K562 (cell line): ENCODE data around the gene FHIP1B. TPM values are rescaled to one million over a fixed set of nuclear protein-coding genes. Genes with fewer than 3 reads are reported as not detected.

ENCODE experiments used
- ATAC-seq: fragments of 200-7000 bp; cut with Tn5 transposase; 3 replicates; pipeline ENCODE4 v1.9.1; 2020; ENCODE audit warnings: moderate library complexity
- BruUV-seq: library from RNA; stranded (reverse); fragments of 400-500 nt; replicated peaks from 2 replicates; lab custom pipeline; 2021; lab: Mats Ljungman, UMichigan
- CTCF ChIA-PET: fragments of 300-600 bp; formaldehyde crosslinking; extraction: SDS; loops from one replicate; lab custom pipeline; 2021; ENCODE audit warnings: low intra/inter-chr PET ratio; lab: Yijun Ruan, JAX
- POLR2A ChIA-PET: fragments of 300-600, 350-650 bp; sonication (Branson Sonifier 250); formaldehyde crosslinking; extraction: SDS; loops from one replicate; lab custom pipeline; 2021; ENCODE audit warnings: antibody characterized with exemption, inconsistent platforms; lab: Yijun Ruan, JAX
- DNase-seq, 4 experiments: peaks; one replicate each; pipeline versions ENCODE4 v3.0.0 to v3.0.0-alpha.2; 2011 to 2018; ENCODE audit warnings: low spot score in 3 of 4, mixed read lengths in 3 of 4; ENCODE audit errors: extremely low read depth in 1 of 4
- FAIRE-seq: peaks from 2 replicates; lab custom pipeline; 2011; peaks lifted over from hg19 to GRCh38; lab: Jason Lieb, UNC
- H2AFZ ChIP-seq: 2 replicates; pipeline ENCODE4 v1.6.0; 2011; ENCODE audit warnings: low read depth, low read length, control low read depth, inconsistent platforms
- H3K27ac ChIP-seq: fragments of 200-600 bp; 3 replicates; pipeline ENCODE4 v1.8.0; 2011; ENCODE audit warnings: low read depth, mild to moderate bottlenecking, control low read depth, inconsistent platforms, low read length, moderate library complexity, mixed read lengths; ENCODE audit errors: extremely low read depth
- H3K27me3 ChIP-seq, 2 experiments: fragments of 300-600 bp in 1 of 2; 2 replicates in 1 of 2; 3 replicates in 1 of 2; pipeline versions ENCODE4 v1.6.0 to v1.8.0; 2011; ENCODE audit warnings: inconsistent platforms in 2 of 2, low read length in 2 of 2, mild to moderate bottlenecking in 1 of 2, mixed read lengths in 1 of 2, moderate library complexity in 1 of 2; ENCODE audit not compliant: control insufficient read depth in 2 of 2, insufficient read depth in 2 of 2
- H3K36me3 ChIP-seq: fragments of 300-600 bp; 3 replicates; pipeline ENCODE4 v1.8.0; 2011; ENCODE audit warnings: mild to moderate bottlenecking, low read length, inconsistent platforms; ENCODE audit not compliant: control insufficient read depth, insufficient read depth
- H3K4me1 ChIP-seq, 2 experiments: fragments of 200-600 bp in 1 of 2; replicated peaks in 1 of 2; 2 replicates in 1 of 2; 3 replicates in 1 of 2; pipeline versions ENCODE4 v1.5.1 to v1.8.0; 2011; ENCODE audit warnings: inconsistent platforms in 2 of 2, low read length in 2 of 2, mild to moderate bottlenecking in 1 of 2, mixed read lengths in 1 of 2, moderate library complexity in 1 of 2; ENCODE audit not compliant: control insufficient read depth in 2 of 2, insufficient read depth in 2 of 2
- H3K4me2 ChIP-seq: 2 replicates; pipeline ENCODE4 v1.6.1; 2011; ENCODE audit warnings: low read length, control low read depth, inconsistent platforms, mixed read lengths; ENCODE audit not compliant: insufficient read depth
- H3K4me3 ChIP-seq: fragments of 200-600 bp; sonication (generic), shearing (Covaris generic); 2 replicates; pipeline ENCODE4 v1.5.1; 2016; ENCODE audit warnings: control low read depth, inconsistent platforms
- H3K79me2 ChIP-seq: fragments of 200-600 bp; 3 replicates; pipeline ENCODE4 v1.8.0; 2011; ENCODE audit warnings: low read length, inconsistent platforms; ENCODE audit not compliant: control insufficient read depth, insufficient read depth
- H3K9ac ChIP-seq, 2 experiments: 2 replicates each; pipeline versions ENCODE4 v1.6.0 to v1.6.1; 2011; ENCODE audit warnings: low read depth in 2 of 2, low read length in 2 of 2, control low read depth in 1 of 2, inconsistent platforms in 1 of 2, mild to moderate bottlenecking in 1 of 2, mixed read lengths in 1 of 2; ENCODE audit not compliant: insufficient read depth in 1 of 2
- H3K9me1 ChIP-seq: one replicate; pipeline ENCODE4 v1.6.0; 2011; ENCODE audit warnings: inconsistent platforms, mild to moderate bottlenecking, low read length, moderate library complexity; ENCODE audit not compliant: control insufficient read depth, insufficient read depth
- H3K9me3 ChIP-seq: replicated peaks from 2 replicates; pipeline ENCODE4 v1.5.1; 2011; ENCODE audit warnings: low read depth, low read length, inconsistent platforms; ENCODE audit not compliant: control insufficient read depth, insufficient read depth
- H4K20me1 ChIP-seq: replicated peaks from 2 replicates; pipeline ENCODE4 v1.6.1; 2011; ENCODE audit warnings: low read length, inconsistent platforms, mixed read lengths; ENCODE audit not compliant: control insufficient read depth, insufficient read depth
- CEBPG ChIP-seq, 3 experiments: fragments of 200-800 bp in 1 of 3; sonication (Bioruptor generic) in 1 of 3; sonication (generic) in 1 of 3; formaldehyde crosslinking in 1 of 3; IDR thresholded peaks in 2 of 3; conservative IDR thresholded peaks in 1 of 3; 2 replicates each; pipeline versions ENCODE4 v1.6.1 to v1.8.0; 2016 to 2022; ENCODE audit warnings: missing compliant biosample characterization in 2 of 3, missing genetic modification characterization in 2 of 3, mild to moderate bottlenecking in 1 of 3, missing genetic modification reagents in 1 of 3
- KAT8 ChIP-seq: fragments of 450-650 bp; IDR thresholded peaks from 2 replicates; pipeline ENCODE4 v1.6.1; 2016; ENCODE audit warnings: low read depth, mild to moderate bottlenecking
- NFYB ChIP-seq: IDR thresholded peaks from 2 replicates; pipeline ENCODE4 v1.6.1; 2011; ENCODE audit warnings: mild to moderate bottlenecking, moderate library complexity; ENCODE audit not compliant: insufficient read length; ENCODE audit errors: extremely low read depth
- OTX1 ChIP-seq: fragments of 450-650 bp; formaldehyde crosslinking; IDR thresholded peaks from 2 replicates; pipeline ENCODE4 v1.4.0; 2022; ENCODE audit warnings: mild to moderate bottlenecking
- RB1 ChIP-seq: fragments of 450-650 bp; IDR thresholded peaks from 2 replicates; pipeline ENCODE4 v1.6.1; 2017; ENCODE audit warnings: low read depth, mild to moderate bottlenecking
- TBP ChIP-seq: optimal IDR thresholded peaks from 2 replicates; pipeline ENCODE3; 2011; ENCODE audit warnings: low read depth, low read length, improper control_type of control experiment
- ZNF699 ChIP-seq: fragments of 250-450 bp; sonication (Bioruptor Pico); IDR thresholded peaks from 2 replicates; pipeline ENCODE4 v1.8.0; 2021; ENCODE audit warnings: mild to moderate bottlenecking, moderate library complexity; ENCODE audit not compliant: insufficient replicate concordance
- WGBS: fragments of 100-300 bp; shearing (Covaris generic); methylation state at CpG from one replicate; pipeline ENCODE4 v1.1.6; 2016; ENCODE audit warnings: low coverage, mixed read lengths; ENCODE audit not compliant: insufficient coverage; ENCODE audit errors: missing lambda C conversion rate; 5-methylcytosine and 5-hydroxymethylcytosine counted together
- in situ Hi-C: fragments of 300-500 bp; cut with MboI; formaldehyde crosslinking; loops from 4 replicates; pipeline ENCODE4 v1.15.0; 2018; ENCODE audit warnings: inconsistent platforms, mixed read lengths
- intact Hi-C: fragments of 100-400 bp; cut with micrococcal nuclease; formaldehyde crosslinking; loops from 2 replicates; pipeline ENCODE4 v1.14.2; 2022
- polyA plus RNA-seq, 8 experiments: library from polyadenylated mRNA; depleted of rRNA in 4 of 8; stranded (reverse) in 5 of 8; unstranded in 3 of 8; fragments of >200 nt; fragmentation: Nextera tagmentation in 2 of 8; fragmentation: Illumina TruSeq in 1 of 8; extraction: Ambion mirVana in 2 of 8; extraction: Trizol in 1 of 8; gene quantifications; 2 replicates each; pipeline versions ENCODE4 v1.2.1 to v1.2.3, GENCODE V29; 2011 to 2014; ENCODE audit warnings: inconsistent platforms in 1 of 8, missing spikeins in 1 of 8
- total RNA-seq, 7 experiments: library from RNA; depleted of rRNA in 6 of 7; stranded (reverse); fragments of >200 nt in 6 of 7; fragmentation: Illumina TruSeq in 2 of 7; extraction: Trizol in 2 of 7; gene quantifications; 2 replicates each; pipeline versions ENCODE4 v1.2.1 to v1.2.3, GENCODE V29; 2011 to 2021; ENCODE audit warnings: low replicate concordance in 1 of 7
- TF ChIP-seq, protein P1 (sequence below): sonication (generic); formaldehyde crosslinking; IDR thresholded peaks from 2 replicates; pipeline ENCODE4 v1.5.0; 2020; ENCODE audit warnings: missing genetic modification reagents
- TF ChIP-seq, protein P2 (sequence below): sonication (generic); IDR thresholded peaks from 2 replicates; pipeline ENCODE4 v1.6.1; 2016

Gene FHIP1B
- total and polyA plus RNA-seq, 9 of the 15 experiments (the other 6 are each of a cell fraction or from before 2014, with no cell fraction given) = 0.94 to 24.7 (median 15.6) TPM

DNA sequence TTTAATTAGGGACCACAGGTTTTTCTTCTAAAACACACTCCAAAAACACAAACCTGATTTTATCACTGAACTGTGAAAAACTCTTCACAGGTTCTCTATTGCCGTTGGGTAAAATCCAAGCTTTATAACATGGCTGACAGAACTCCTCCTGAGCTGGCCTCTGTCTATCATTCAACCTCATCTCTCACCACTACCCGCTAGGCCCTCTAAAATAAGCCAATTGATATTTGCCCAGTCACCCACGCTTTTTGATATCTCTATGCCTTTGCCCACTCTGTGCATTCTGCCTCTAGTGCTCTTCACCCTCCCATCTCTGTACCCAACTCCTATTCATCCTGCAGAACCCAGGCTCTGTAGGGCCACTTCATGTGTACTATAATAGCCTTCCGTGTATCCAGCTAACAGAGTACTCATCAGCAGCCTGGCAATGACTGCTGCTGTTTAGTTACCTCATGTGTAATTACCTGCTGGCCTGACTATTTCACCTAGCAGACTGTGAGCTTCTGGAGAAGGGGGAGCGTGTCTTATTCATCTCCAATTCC is 3.4 kb upstream of the FHIP1B start (continued):
- TF ChIP-seq, protein P1, sequence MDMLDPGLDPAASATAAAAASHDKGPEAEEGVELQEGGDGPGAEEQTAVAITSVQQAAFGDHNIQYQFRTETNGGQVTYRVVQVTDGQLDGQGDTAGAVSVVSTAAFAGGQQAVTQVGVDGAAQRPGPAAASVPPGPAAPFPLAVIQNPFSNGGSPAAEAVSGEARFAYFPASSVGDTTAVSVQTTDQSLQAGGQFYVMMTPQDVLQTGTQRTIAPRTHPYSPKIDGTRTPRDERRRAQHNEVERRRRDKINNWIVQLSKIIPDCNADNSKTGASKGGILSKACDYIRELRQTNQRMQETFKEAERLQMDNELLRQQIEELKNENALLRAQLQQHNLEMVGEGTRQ (CRISPR knock-in tag) = no peak
- no peak for TF ChIP-seq TBP
- no peak for TF ChIP-seq NFYB
- no peak for TF ChIP-seq KAT8
- TF ChIP-seq OTX1 = no peak
- TF ChIP-seq RB1 = no peak

DNA sequence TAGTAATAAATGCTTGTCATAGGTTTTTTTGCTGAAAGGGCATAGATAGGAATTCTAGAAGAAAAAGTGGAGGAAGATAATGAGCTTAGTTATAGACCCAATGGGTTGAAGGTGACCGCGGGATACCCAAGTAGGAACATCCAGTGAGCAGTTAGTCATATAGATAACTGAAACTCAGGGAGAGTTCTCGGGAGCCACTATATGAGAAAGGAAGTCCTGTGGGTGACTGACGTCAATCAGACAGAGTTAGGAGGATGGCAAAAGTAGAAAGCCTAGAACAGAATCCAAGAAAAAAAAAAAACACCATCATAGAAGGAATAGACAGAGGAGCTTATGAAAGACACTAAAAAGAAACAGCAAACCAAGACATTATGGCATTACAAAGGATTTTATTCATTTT is 2.8 kb upstream of the FHIP1B start:
- H3K4me1 ChIP-seq = peaks cover 9% of the 10 kb centered on the region in 2 experiments; a peak in 3 of 5 replicates
- H3K4me3 ChIP-seq = no peak overlapping the region
- H4K20me1 ChIP-seq = no peaks in the 10 kb centered on the region
- DNase-seq (no peak), FAIRE-seq (peak; percentile 29), ATAC-seq (no peak)
- no TSS peak for BruUV-seq
- 6% methylated on average over 4 of the region's 4 CpGs for WGBS
- no peak overlapping the region for H3K4me2 ChIP-seq
- ChIA-PET POLR2A (interaction anchor here (0.7 kb wide), 1 partner anchor 13 kb away, joined by 3 read pairs; no protein-coding TSS in a partner anchor), CTCF (no interaction called here)
- peaks cover 0 to 29% of the 10 kb centered on the region in 2 experiments; a peak in 3 of 5 replicates for H3K27me3 ChIP-seq
- H3K9me3 ChIP-seq = no peaks in the 10 kb centered on the region
- H3K9me1 ChIP-seq = no peaks in the 10 kb centered on the region
- no peaks in the 10 kb centered on the region for H3K36me3 ChIP-seq
- peaks cover 21% of the 10 kb centered on the region for H3K79me2 ChIP-seq
- no peak overlapping the region for H3K27ac ChIP-seq
- intact Hi-C loops = no loop called here
- H3K9ac ChIP-seq = no peak overlapping the region
- no peak overlapping the region for H2AFZ ChIP-seq
- in situ Hi-C loops = no loop called here
- TF ChIP-seq CEBPG (CRISPR knock-in tag; IDR thresholded peaks at IDR 0.05) (no peak), CEBPG (tag; conservative IDR thresholded peaks at IDR 0.05 in 1 of 2, IDR thresholded peaks at IDR 0.05 in 1 of 2) (no peak), ZNF699 (CRISPR knock-in tag) (no peak)
- TF ChIP-seq, protein P2, sequence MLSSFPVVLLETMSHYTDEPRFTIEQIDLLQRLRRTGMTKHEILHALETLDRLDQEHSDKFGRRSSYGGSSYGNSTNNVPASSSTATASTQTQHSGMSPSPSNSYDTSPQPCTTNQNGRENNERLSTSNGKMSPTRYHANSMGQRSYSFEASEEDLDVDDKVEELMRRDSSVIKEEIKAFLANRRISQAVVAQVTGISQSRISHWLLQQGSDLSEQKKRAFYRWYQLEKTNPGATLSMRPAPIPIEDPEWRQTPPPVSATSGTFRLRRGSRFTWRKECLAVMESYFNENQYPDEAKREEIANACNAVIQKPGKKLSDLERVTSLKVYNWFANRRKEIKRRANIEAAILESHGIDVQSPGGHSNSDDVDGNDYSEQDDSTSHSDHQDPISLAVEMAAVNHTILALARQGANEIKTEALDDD = peak; percentile 20; the same call in 1 of the 2 replicates
